Muscle of leg (tissue), 11 donors: ENCODE results near the gene LTC4S. TPM values are rescaled to one million over a fixed set of nuclear protein-coding genes. Genes with fewer than 3 reads are reported as not detected.
"Not testable (repeated sequence)": the region's sequence is repeated elsewhere in the genome, so short reads cannot be mapped to it uniquely, and the experiment has no call there.

Source experiments
- DNase-seq: peaks from one replicate; pipeline ENCODE4 v3.0.0; 2013
- H3K27ac ChIP-seq: one replicate; pipeline ENCODE4 v1.5.1; 2013; ENCODE audit warnings: mild to moderate bottlenecking, low read length, control low read depth
- H3K27me3 ChIP-seq: one replicate; pipeline ENCODE4 v1.6.1; 2013; ENCODE audit warnings: low read length; ENCODE audit not compliant: control insufficient read depth, insufficient read depth
- H3K36me3 ChIP-seq: one replicate; pipeline ENCODE4 v1.6.1; 2013; ENCODE audit warnings: low read length; ENCODE audit not compliant: control insufficient read depth, insufficient read depth
- H3K4me1 ChIP-seq: one replicate; pipeline ENCODE4 v1.6.1; 2013; ENCODE audit warnings: low read length; ENCODE audit not compliant: control insufficient read depth, insufficient read depth
- H3K4me3 ChIP-seq: one replicate; pipeline ENCODE4 v1.5.1; 2013; ENCODE audit warnings: low read length, control low read depth
- H3K9me3 ChIP-seq: replicated peaks from 2 replicates; pipeline ENCODE4 v1.6.1; 2013; ENCODE audit warnings: low read depth, low read length; ENCODE audit not compliant: control insufficient read depth
- WGBS: methylation state at CpG from one replicate; pipeline ENCODE4 v1.1.5; 2013; ENCODE audit warnings: missing lambda C conversion rate; ENCODE audit not compliant: insufficient coverage; 5-methylcytosine and 5-hydroxymethylcytosine counted together
- polyA plus RNA-seq, 8 donors: library from polyadenylated mRNA; unstranded; fragments of 120-200 nt; gene quantifications; one replicate each; pipeline versions ENCODE4 v1.2.1 to v1.2.3, GENCODE V29; 2013; ENCODE audit warnings: inconsistent platforms in 1 of 8, low replicate concordance in 1 of 8; ENCODE audit not compliant: insufficient read length in 8 of 8, insufficient read depth in 1 of 8
- total RNA-seq: library from RNA; stranded (reverse); fragments of 120-200 nt; gene quantifications from one replicate; pipeline ENCODE4 v1.2.4, GENCODE V29; 2013

Gene LTC4S
- total and polyA plus RNA-seq, 9 donors: 2.3 to 4.6 (median 3.2) TPM

GRCh38 chr5:179780362-179780761 is 13.4 kb upstream of the LTC4S start:
- Histone ChIP-seq H3K4me1 (peaks cover 3% of the 10 kb centered on the region), H3K36me3 (peaks cover 36% of the 10 kb centered on the region)

GRCh38 chr5:179781846-179782245 is 11.9 kb upstream of the LTC4S start:
- Histone ChIP-seq H3K9me3 (no peaks in the 10 kb centered on the region), H3K4me1 (peaks cover 3% of the 10 kb centered on the region), H3K36me3 (peaks cover 23% of the 10 kb centered on the region), H3K27ac (no peak overlapping the region), H3K27me3 (no peaks in the 10 kb centered on the region), H3K4me3 (no peak overlapping the region)
- 93% methylated on average over 4 of the region's 4 CpGs for WGBS
- DNase-seq: no peak

More at GRCh38 chr5:179780362-179780761, 13.4 kb upstream of the LTC4S start:
- WGBS: 83% methylated on average over 3 of the region's 7 CpGs
- Histone ChIP-seq H3K27me3 (no peaks in the 10 kb centered on the region), H3K9me3 (no peaks in the 10 kb centered on the region), H3K4me3 (no peak overlapping the region), H3K27ac (no peak overlapping the region)
- peak; percentile 13 for DNase-seq

GRCh38 chr5:179783128-179783527 is 10.7 kb upstream of the LTC4S start:
- H3K36me3 ChIP-seq: peaks cover 14% of the 10 kb centered on the region
- no peaks in the 10 kb centered on the region for H3K9me3 ChIP-seq
- H3K4me1 ChIP-seq: peaks cover 3% of the 10 kb centered on the region
- no peaks in the 10 kb centered on the region for H3K27me3 ChIP-seq
- no peak for DNase-seq
- no peak overlapping the region for H3K4me3 ChIP-seq
- 94% methylated on average over 7 of the region's 9 CpGs for WGBS
- H3K27ac ChIP-seq: no peak overlapping the region

GRCh38 chr5:179786861-179787260 is 6.9 kb upstream of the LTC4S start:
- no peak for DNase-seq
- no peaks in the 10 kb centered on the region for H3K27me3 ChIP-seq
- H3K36me3 ChIP-seq: peaks cover under 1% of the 10 kb centered on the region
- no peak overlapping the region for H3K27ac ChIP-seq
- H3K4me1 ChIP-seq: peaks cover 3% of the 10 kb centered on the region
- H3K9me3 ChIP-seq: no peaks in the 10 kb centered on the region
- 83% methylated on average over 11 of the region's 12 CpGs for WGBS
- H3K4me3 ChIP-seq: no peak overlapping the region

GRCh38 chr5:179788193-179788854 is 5.5 kb upstream of the LTC4S start:
- Histone ChIP-seq H3K27ac (no peak overlapping the region), H3K9me3 (no peaks in the 10 kb centered on the region), H3K27me3 (no peaks in the 10 kb centered on the region), H3K4me1 (peaks cover 4% of the 10 kb centered on the region), H3K4me3 (no peak overlapping the region), H3K36me3 (no peaks in the 10 kb centered on the region)
- WGBS: 89% methylated on average over 6 of the region's 7 CpGs
- no peak for DNase-seq

GRCh38 chr5:179789278-179789677 is 4.5 kb upstream of the LTC4S start:
- peaks cover 14% of the 10 kb centered on the region for H3K4me1 ChIP-seq
- not testable (repeated sequence) for H3K4me3 ChIP-seq, H3K27me3 ChIP-seq, DNase-seq, H3K27ac ChIP-seq, H3K9me3 ChIP-seq, H3K36me3 ChIP-seq
- 92% methylated on average over 5 of the region's 9 CpGs for WGBS

GRCh38 chr5:179791881-179792611 is 1.7 kb upstream of the LTC4S start:
- peak; percentile 76 for DNase-seq
- WGBS: 57% methylated on average over 15 of the region's 15 CpGs
- H3K4me1 ChIP-seq: peaks cover 34% of the 10 kb centered on the region

GRCh38 chr5:179792612-179793467 is 946 bp upstream of the LTC4S start:
- peaks cover 9% of the 10 kb centered on the region for H3K27me3 ChIP-seq
- peaks cover 10% of the 10 kb centered on the region for H3K36me3 ChIP-seq
- peaks cover 34% of the 10 kb centered on the region for H3K4me1 ChIP-seq
- H3K27ac ChIP-seq: no peak overlapping the region
- WGBS: 75% methylated on average over 20 of the region's 24 CpGs
- no peaks in the 10 kb centered on the region for H3K9me3 ChIP-seq
- DNase-seq: no peak
- H3K4me3 ChIP-seq: no peak overlapping the region

More at GRCh38 chr5:179791881-179792611, 1.7 kb upstream of the LTC4S start:
- Histone ChIP-seq H3K27ac (no peak overlapping the region), H3K4me3 (no peak overlapping the region), H3K27me3 (peaks cover 9% of the 10 kb centered on the region), H3K9me3 (no peaks in the 10 kb centered on the region), H3K36me3 (peaks cover 4% of the 10 kb centered on the region)

GRCh38 chr5:179794171-179794570 is 385 bp downstream of the LTC4S start:
- H3K4me1 ChIP-seq: peaks cover 34% of the 10 kb centered on the region
- peak overlapping the region; percentile 10 for H3K4me3 ChIP-seq
- no peak for DNase-seq
- H3K9me3 ChIP-seq: no peaks in the 10 kb centered on the region
- no peak overlapping the region for H3K27ac ChIP-seq
- no CpG with 5 or more reads among the region's 3 CpGs for WGBS
- peaks cover 23% of the 10 kb centered on the region for H3K36me3 ChIP-seq
- peaks cover 9% of the 10 kb centered on the region for H3K27me3 ChIP-seq

- peaks cover 34% of the 10 kb centered on the region for H3K4me1 ChIP-seq
- peaks cover 9% of the 10 kb centered on the region for H3K27me3 ChIP-seq
- no peaks in the 10 kb centered on the region for H3K9me3 ChIP-seq
- DNase-seq: no peak
- H3K27ac ChIP-seq: no peak overlapping the region
- no CpG with 5 or more reads among the region's 3 CpGs for WGBS
- H3K4me3 ChIP-seq: peak overlapping the region; percentile 10
- H3K36me3 ChIP-seq: peaks cover 27% of the 10 kb centered on the region
Observed at GRCh38 chr5:179794575-179794974, 789 bp downstream of the LTC4S start.
